Retinal pigment epithelial cell (primary cell): Measurements from ENCODE around the gene CDC7.

ENCODE experiments used
- DNase-seq: peaks from one replicate; pipeline ENCODE4 v3.0.0-alpha.2; 2010; ENCODE audit warnings: low read depth
- H3K4me3 ChIP-seq: 2 replicates; pipeline ENCODE4 v1.5.1; 2011; ENCODE audit warnings: mild to moderate bottlenecking, low read length, control low read depth, moderate library complexity
- CTCF ChIP-seq: conservative IDR thresholded peaks from 2 replicates; pipeline ENCODE4 v1.5.1; 2011; ENCODE audit warnings: low read depth, low read length, control low read depth, inconsistent platforms

The CDC7 gene

GRCh38 chr1:91555821-91556531 is 55.3 kb downstream of the CDC7 start:
- H3K4me3 ChIP-seq: no peak overlapping the region
- DNase-seq: no peak
- TF ChIP-seq CTCF: no peak

- no peak for DNase-seq
- H3K4me3 ChIP-seq: no peak overlapping the region
These were observed 55.9 kb downstream of the CDC7 start for GRCh38 chr1:91556556-91556955.

DNA sequence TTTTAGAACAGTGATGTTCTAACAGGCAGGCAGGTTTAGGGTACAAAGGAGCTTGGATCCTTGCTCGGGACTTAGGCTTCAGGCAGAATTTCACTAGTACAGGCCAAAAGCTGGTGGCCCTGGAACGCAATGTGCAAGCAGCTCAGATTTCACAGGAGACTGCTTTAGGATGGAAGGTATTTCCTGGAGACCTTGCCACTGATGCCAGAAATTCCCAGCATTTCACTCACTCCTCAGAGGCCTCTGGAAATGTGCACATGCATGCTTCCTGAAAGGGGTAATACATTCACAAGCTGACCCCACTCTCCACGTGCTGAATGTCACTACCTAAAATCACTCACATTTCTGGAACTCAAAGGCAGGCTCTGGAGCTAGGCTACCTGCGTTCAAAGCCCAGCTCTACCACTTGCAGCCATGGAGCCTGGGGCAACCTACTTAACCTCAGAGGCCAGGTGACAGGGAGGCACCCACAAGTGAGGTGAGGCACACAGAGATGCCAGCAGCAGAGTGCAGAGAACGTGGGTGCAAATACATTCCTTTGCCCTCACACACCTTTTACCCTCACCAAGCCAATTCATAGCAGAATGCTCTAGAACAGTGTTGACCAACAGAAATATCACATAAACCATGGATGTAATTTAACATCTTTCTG is 56.5 kb downstream of the CDC7 start:
- peak; percentile 34 for DNase-seq
- H3K4me3 ChIP-seq: no peak overlapping the region
- TF ChIP-seq CTCF: no peak

More at GRCh38 chr1:91556556-91556955, 55.9 kb downstream of the CDC7 start:
- TF ChIP-seq CTCF: no peak

- H3K4me3 ChIP-seq: no peak overlapping the region
- TF ChIP-seq CTCF: no peak
- no peak for DNase-seq
These were observed 57.2 kb downstream of the CDC7 start for GRCh38 chr1:91557826-91558225.

- H3K4me3 ChIP-seq: no peak overlapping the region
- no peak for DNase-seq
- TF ChIP-seq CTCF: no peak
These were observed 58.5 kb downstream of the CDC7 start for GRCh38 chr1:91559046-91559750.

- no peak overlapping the region for H3K4me3 ChIP-seq
- no peak for TF ChIP-seq CTCF
- no peak for DNase-seq
These were observed 59.4 kb downstream of the CDC7 start for GRCh38 chr1:91559838-91560565.
